GM12878 (cell line): ENCODE results near the gene VWA3A. TPM values are rescaled to one million over a fixed set of nuclear protein-coding genes. Genes with fewer than 3 reads are reported as not detected.

Source experiments
- CBFB ChIP-seq: IDR thresholded peaks from 2 replicates; pipeline ENCODE4 v1.6.1; 2016; ENCODE audit warnings: antibody characterized with exemption, low read depth
- EGR1 ChIP-seq, 2 experiments: IDR thresholded peaks; 1 replicate in 1 of 2; 2 replicates in 1 of 2; pipeline ENCODE4 v1.6.1; 2011 to 2012; ENCODE audit warnings: low read depth in 2 of 2, low read length in 2 of 2, borderline replicate concordance in 1 of 2, mild to moderate bottlenecking in 1 of 2, moderate library complexity in 1 of 2
- MTA2 ChIP-seq: fragments of 450-650 bp; IDR thresholded peaks from 2 replicates; pipeline ENCODE4 v1.6.1; 2016; ENCODE audit warnings: low read depth, mild to moderate bottlenecking, moderate library complexity
- STAT1 ChIP-seq: fragments of 450-650 bp; conservative IDR thresholded peaks from 2 replicates; pipeline ENCODE4 v1.6.1; 2014; ENCODE audit warnings: antibody characterized with exemption, mild to moderate bottlenecking
- polyA plus RNA-seq, 11 experiments: library from polyadenylated mRNA; depleted of rRNA in 4 of 11; unstranded in 6 of 11; stranded (reverse) in 5 of 11; fragments of >200 nt; fragmentation: Nextera tagmentation in 4 of 11; fragmentation: Illumina TruSeq in 1 of 11; extraction: Ambion mirVana in 4 of 11; extraction: Trizol in 1 of 11; gene quantifications; 1 replicate in 1 of 11; 2 replicates in 10 of 11; pipeline versions ENCODE4 v1.2.1 to v1.2.3, GENCODE V29; 2011 to 2016; ENCODE audit warnings: inconsistent platforms in 2 of 11, missing spikeins in 2 of 11, low read depth in 1 of 11
- total RNA-seq, 4 experiments: library from RNA; depleted of rRNA in 3 of 4; stranded (reverse); fragments of >200 nt in 3 of 4; fragmentation: Illumina TruSeq in 1 of 4; extraction: Trizol in 1 of 4; gene quantifications; 2 replicates each; pipeline versions ENCODE4 v1.2.1 to v1.2.3, GENCODE V29; 2013 to 2021
- TF ChIP-seq, protein P1 (sequence below): fragments of 150-350 bp; IDR thresholded peaks from 2 replicates; pipeline ENCODE4 v1.6.1; 2016; ENCODE audit warnings: low read depth, low read length
- TF ChIP-seq, protein P2 (sequence below): fragments of 450-650 bp; IDR thresholded peaks from 2 replicates; pipeline ENCODE4 v1.6.1; 2017; ENCODE audit warnings: mild to moderate bottlenecking, moderate library complexity

Gene VWA3A
- total and polyA plus RNA-seq, 10 of the 15 experiments (the other 5 are each of a cell fraction or from before 2014, with no cell fraction given), result 0.01 TPM; not detected in 9

DNA sequence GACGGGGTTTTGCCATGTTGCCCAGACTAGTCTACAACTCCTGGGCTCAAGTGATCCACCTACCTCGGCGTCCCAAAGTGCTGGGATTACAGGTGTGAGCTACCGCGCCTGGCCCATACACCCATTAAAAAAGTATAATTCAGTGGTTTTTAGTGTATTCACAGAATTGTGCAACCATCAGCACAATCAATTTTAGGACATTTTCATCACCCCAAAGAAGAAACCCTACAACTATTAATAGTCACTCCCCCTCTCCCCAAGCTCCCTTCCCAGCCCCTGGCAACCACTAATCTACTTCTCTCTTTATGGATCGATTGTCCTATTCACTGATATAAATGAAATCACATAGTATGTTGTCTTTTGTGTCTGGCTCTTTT, 109.9 kb downstream of the VWA3A start (continued):
- TF ChIP-seq, protein P1, sequence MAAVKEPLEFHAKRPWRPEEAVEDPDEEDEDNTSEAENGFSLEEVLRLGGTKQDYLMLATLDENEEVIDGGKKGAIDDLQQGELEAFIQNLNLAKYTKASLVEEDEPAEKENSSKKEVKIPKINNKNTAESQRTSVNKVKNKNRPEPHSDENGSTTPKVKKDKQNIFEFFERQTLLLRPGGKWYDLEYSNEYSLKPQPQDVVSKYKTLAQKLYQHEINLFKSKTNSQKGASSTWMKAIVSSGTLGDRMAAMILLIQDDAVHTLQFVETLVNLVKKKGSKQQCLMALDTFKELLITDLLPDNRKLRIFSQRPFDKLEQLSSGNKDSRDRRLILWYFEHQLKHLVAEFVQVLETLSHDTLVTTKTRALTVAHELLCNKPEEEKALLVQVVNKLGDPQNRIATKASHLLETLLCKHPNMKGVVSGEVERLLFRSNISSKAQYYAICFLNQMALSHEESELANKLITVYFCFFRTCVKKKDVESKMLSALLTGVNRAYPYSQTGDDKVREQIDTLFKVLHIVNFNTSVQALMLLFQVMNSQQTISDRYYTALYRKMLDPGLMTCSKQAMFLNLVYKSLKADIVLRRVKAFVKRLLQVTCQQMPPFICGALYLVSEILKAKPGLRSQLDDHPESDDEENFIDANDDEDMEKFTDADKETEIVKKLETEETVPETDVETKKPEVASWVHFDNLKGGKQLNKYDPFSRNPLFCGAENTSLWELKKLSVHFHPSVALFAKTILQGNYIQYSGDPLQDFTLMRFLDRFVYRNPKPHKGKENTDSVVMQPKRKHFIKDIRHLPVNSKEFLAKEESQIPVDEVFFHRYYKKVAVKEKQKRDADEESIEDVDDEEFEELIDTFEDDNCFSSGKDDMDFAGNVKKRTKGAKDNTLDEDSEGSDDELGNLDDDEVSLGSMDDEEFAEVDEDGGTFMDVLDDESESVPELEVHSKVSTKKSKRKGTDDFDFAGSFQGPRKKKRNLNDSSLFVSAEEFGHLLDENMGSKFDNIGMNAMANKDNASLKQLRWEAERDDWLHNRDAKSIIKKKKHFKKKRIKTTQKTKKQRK, result no peak
- no peak for TF ChIP-seq CBFB
- TF ChIP-seq MTA2, result no peak
- TF ChIP-seq EGR1 (IDR thresholded peaks at IDR 0.05; ENCODE audit: borderline replicate concordance in 1 of 2, low read depth in 2 of 2, low read length in 2 of 2), result no peak
- TF ChIP-seq STAT1, result no peak
- TF ChIP-seq, protein P2, sequence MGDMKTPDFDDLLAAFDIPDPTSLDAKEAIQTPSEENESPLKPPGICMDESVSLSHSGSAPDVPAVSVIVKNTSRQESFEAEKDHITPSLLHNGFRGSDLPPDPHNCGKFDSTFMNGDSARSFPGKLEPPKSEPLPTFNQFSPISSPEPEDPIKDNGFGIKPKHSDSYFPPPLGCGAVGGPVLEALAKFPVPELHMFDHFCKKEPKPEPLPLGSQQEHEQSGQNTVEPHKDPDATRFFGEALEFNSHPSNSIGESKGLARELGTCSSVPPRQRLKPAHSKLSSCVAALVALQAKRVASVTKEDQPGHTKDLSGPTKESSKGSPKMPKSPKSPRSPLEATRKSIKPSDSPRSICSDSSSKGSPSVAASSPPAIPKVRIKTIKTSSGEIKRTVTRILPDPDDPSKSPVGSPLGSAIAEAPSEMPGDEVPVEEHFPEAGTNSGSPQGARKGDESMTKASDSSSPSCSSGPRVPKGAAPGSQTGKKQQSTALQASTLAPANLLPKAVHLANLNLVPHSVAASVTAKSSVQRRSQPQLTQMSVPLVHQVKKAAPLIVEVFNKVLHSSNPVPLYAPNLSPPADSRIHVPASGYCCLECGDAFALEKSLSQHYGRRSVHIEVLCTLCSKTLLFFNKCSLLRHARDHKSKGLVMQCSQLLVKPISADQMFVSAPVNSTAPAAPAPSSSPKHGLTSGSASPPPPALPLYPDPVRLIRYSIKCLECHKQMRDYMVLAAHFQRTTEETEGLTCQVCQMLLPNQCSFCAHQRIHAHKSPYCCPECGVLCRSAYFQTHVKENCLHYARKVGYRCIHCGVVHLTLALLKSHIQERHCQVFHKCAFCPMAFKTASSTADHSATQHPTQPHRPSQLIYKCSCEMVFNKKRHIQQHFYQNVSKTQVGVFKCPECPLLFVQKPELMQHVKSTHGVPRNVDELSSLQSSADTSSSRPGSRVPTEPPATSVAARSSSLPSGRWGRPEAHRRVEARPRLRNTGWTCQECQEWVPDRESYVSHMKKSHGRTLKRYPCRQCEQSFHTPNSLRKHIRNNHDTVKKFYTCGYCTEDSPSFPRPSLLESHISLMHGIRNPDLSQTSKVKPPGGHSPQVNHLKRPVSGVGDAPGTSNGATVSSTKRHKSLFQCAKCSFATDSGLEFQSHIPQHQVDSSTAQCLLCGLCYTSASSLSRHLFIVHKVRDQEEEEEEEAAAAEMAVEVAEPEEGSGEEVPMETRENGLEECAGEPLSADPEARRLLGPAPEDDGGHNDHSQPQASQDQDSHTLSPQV, result no peak
- TF ChIP-seq, all 136 proteins: peak for 0
